GM12878 (cell line): ENCODE results near the gene GRIK1. TPM values are rescaled to one million over a fixed set of nuclear protein-coding genes. Genes with fewer than 3 reads are reported as not detected.

Experiments
- ATAC-seq: fragments of 200-7000 bp; cut with Tn5 transposase; 3 replicates; pipeline ENCODE4 v1.9.1; 2020; ENCODE audit warnings: mild to moderate bottlenecking, moderate library complexity
- BruUV-seq: library from RNA; stranded (reverse); fragments of 400-500 nt; replicated peaks from 2 replicates; lab custom pipeline; 2021; lab: Mats Ljungman, UMichigan
- CTCF ChIA-PET: fragments of 300-600 bp; sonication (Branson Sonifier 250); formaldehyde crosslinking; extraction: SDS; loops from one replicate; lab custom pipeline; 2021; ENCODE audit warnings: inconsistent platforms; lab: Yijun Ruan, JAX
- POLR2A ChIA-PET: fragments of 350-600 bp; formaldehyde crosslinking; extraction: SDS; loops from one replicate; lab custom pipeline; 2021; ENCODE audit warnings: inconsistent platforms; lab: Charles Lee
- RAD21 ChIA-PET: fragments of 300-600 bp; sonication (Branson Sonifier 250); formaldehyde crosslinking; loops from one replicate; lab custom pipeline; 2023; ENCODE audit warnings: antibody characterized with exemption; ENCODE audit not compliant: unreplicated experiment; lab: Charles Lee
- SMC1A ChIA-PET: fragments of 300-600 bp; sonication (Branson Sonifier 250); formaldehyde crosslinking; loops from one replicate; lab custom pipeline; 2023; ENCODE audit not compliant: unreplicated experiment, uncharacterized antibody; lab: Charles Lee
- DNase-seq: peaks from one replicate; pipeline ENCODE4 v3.0.0-alpha.2; 2011; ENCODE audit warnings: low read depth, low spot score
- FAIRE-seq: peaks from 3 replicates; lab custom pipeline; 2011; peaks lifted over from hg19 to GRCh38; lab: Jason Lieb, UNC
- H2AFZ ChIP-seq: 2 replicates; pipeline ENCODE4 v1.6.0; 2011; ENCODE audit warnings: low read depth, low read length, control low read depth; ENCODE audit not compliant: control insufficient read depth
- H3K27ac ChIP-seq: 2 replicates; pipeline ENCODE4 v1.5.1; 2011; ENCODE audit warnings: control low read depth; ENCODE audit not compliant: control insufficient read depth, insufficient read depth
- H3K27me3 ChIP-seq, 2 experiments: replicated peaks in 1 of 2; 2 replicates each; pipeline versions ENCODE4 v1.6.0 to v1.6.1; 2011; ENCODE audit warnings: low read length in 1 of 2; ENCODE audit not compliant: control insufficient read depth in 2 of 2, insufficient read depth in 2 of 2
- H3K36me3 ChIP-seq, 2 experiments: 2 replicates each; pipeline ENCODE4 v1.5.1; 2011; ENCODE audit warnings: low read length in 1 of 2; ENCODE audit not compliant: control insufficient read depth in 2 of 2, insufficient read depth in 2 of 2
- H3K4me1 ChIP-seq: 2 replicates; pipeline ENCODE4 v1.6.1; 2011; ENCODE audit warnings: mild to moderate bottlenecking, low read length, moderate library complexity, mixed read lengths; ENCODE audit not compliant: control insufficient read depth, insufficient read depth
- H3K4me2 ChIP-seq: 2 replicates; pipeline ENCODE4 v1.6.0; 2011; ENCODE audit warnings: control low read depth; ENCODE audit not compliant: control insufficient read depth, insufficient read depth
- H3K4me3 ChIP-seq: fragments of 200-600 bp; sonication (generic); 2 replicates; pipeline ENCODE4 v1.5.1; 2016
- H3K79me2 ChIP-seq: 2 replicates; pipeline ENCODE4 v1.6.0; 2011; ENCODE audit warnings: low read length; ENCODE audit not compliant: control insufficient read depth, insufficient read depth
- H3K9ac ChIP-seq: 2 replicates; pipeline ENCODE4 v1.8.0; 2011; ENCODE audit warnings: low read length, control low read depth, mixed read lengths; ENCODE audit not compliant: control insufficient read depth, insufficient read depth
- H3K9me3 ChIP-seq: replicated peaks from 3 replicates; pipeline ENCODE4 v1.5.1; 2011; ENCODE audit warnings: mild to moderate bottlenecking, low read length; ENCODE audit not compliant: control insufficient read depth, insufficient read depth
- H4K20me1 ChIP-seq: 2 replicates; pipeline ENCODE4 v1.6.0; 2011; ENCODE audit not compliant: control insufficient read depth, insufficient read depth
- HSF1 ChIP-seq: fragments of 150-350 bp; IDR thresholded peaks from 2 replicates; pipeline ENCODE4 v1.6.1; 2014; ENCODE audit warnings: mild to moderate bottlenecking, low read depth, low read length
- IRF5 ChIP-seq: fragments of 450-650 bp; IDR thresholded peaks from 2 replicates; pipeline ENCODE4 v1.6.1; 2017; ENCODE audit warnings: borderline replicate concordance
- MYC ChIP-seq: IDR thresholded peaks from 2 replicates; pipeline ENCODE4 v1.6.1; 2011; ENCODE audit warnings: mild to moderate bottlenecking, low read length, moderate library complexity, inconsistent platforms; ENCODE audit not compliant: insufficient read depth, insufficient replicate concordance, insufficient read length, severe bottlenecking
- NBN ChIP-seq: fragments of 450-650 bp; IDR thresholded peaks from 2 replicates; pipeline ENCODE4 v1.6.1; 2016
- POLR2AphosphoS5 ChIP-seq: IDR thresholded peaks from 2 replicates; pipeline ENCODE4 v1.6.1; 2011; ENCODE audit warnings: mild to moderate bottlenecking, low read length, inconsistent platforms
- RAD21 ChIP-seq: IDR thresholded peaks from 2 replicates; pipeline ENCODE4 v1.6.1; 2011; ENCODE audit warnings: mild to moderate bottlenecking, low read depth, low read length, moderate library complexity; ENCODE audit not compliant: insufficient read depth
- RFX5 ChIP-seq: IDR thresholded peaks from 2 replicates; pipeline ENCODE4 v1.6.1; 2011; ENCODE audit warnings: low read depth, low read length, improper control_type of control experiment
- ZNF622 ChIP-seq: fragments of 450-650 bp; IDR thresholded peaks from 2 replicates; pipeline ENCODE4 v1.6.1; 2017; ENCODE audit warnings: mild to moderate bottlenecking, inconsistent platforms
- WGBS: methylation state at CpG from one replicate; pipeline ENCODE4 v1.1.6; 2016; ENCODE audit warnings: low lambda C conversion rate; ENCODE audit not compliant: insufficient replicate concordance, insufficient coverage; ENCODE audit errors: missing lambda C conversion rate; 5-methylcytosine and 5-hydroxymethylcytosine counted together
- in situ Hi-C: fragments of 300-500 bp; cut with MboI; formaldehyde crosslinking; loops from 9 replicates; pipeline ENCODE4 v1.14.3; 2018; ENCODE audit warnings: mixed read lengths
- intact Hi-C: fragments of 100-400 bp; cut with micrococcal nuclease; formaldehyde crosslinking; loops from one replicate; pipeline ENCODE4 v1.14.2; 2022; ENCODE audit not compliant: unreplicated experiment
- polyA plus RNA-seq, 11 experiments: library from polyadenylated mRNA; depleted of rRNA in 4 of 11; unstranded in 6 of 11; stranded (reverse) in 5 of 11; fragments of >200 nt; fragmentation: Nextera tagmentation in 4 of 11; fragmentation: Illumina TruSeq in 1 of 11; extraction: Ambion mirVana in 4 of 11; extraction: Trizol in 1 of 11; gene quantifications; 1 replicate in 1 of 11; 2 replicates in 10 of 11; pipeline versions ENCODE4 v1.2.1 to v1.2.3, GENCODE V29; 2011 to 2016; ENCODE audit warnings: inconsistent platforms in 2 of 11, missing spikeins in 2 of 11, low read depth in 1 of 11
- total RNA-seq, 4 experiments: library from RNA; depleted of rRNA in 3 of 4; stranded (reverse); fragments of >200 nt in 3 of 4; fragmentation: Illumina TruSeq in 1 of 4; extraction: Trizol in 1 of 4; gene quantifications; 2 replicates each; pipeline versions ENCODE4 v1.2.1 to v1.2.3, GENCODE V29; 2013 to 2021
- TF ChIP-seq, protein P1 (sequence below): fragments of 450-650 bp; formaldehyde crosslinking; IDR thresholded peaks from 2 replicates; pipeline ENCODE4 v1.5.0; 2022; ENCODE audit warnings: mild to moderate bottlenecking, missing genetic modification characterization

Gene GRIK1
- total and polyA plus RNA-seq, 10 of the 15 experiments (the other 5 are each of a cell fraction or from before 2014, with no cell fraction given): 0.05 to 0.13 (median 0.09) TPM; not detected in 7

- Histone ChIP-seq H3K4me2 (no peak overlapping the region), H3K79me2 (no peaks in the 10 kb centered on the region), H3K4me3 (no peak overlapping the region), H3K9me3 (no peaks in the 10 kb centered on the region), H3K4me1 (no peaks in the 10 kb centered on the region), H3K36me3 (no peaks in the 10 kb centered on the region), H4K20me1 (no peaks in the 10 kb centered on the region), H3K27ac (no peak overlapping the region)
- FAIRE-seq (no peak), DNase-seq (no peak), ATAC-seq (no peak)
- ChIA-PET POLR2A (no interaction called here), CTCF (no interaction called here)
- TF ChIP-seq ZNF622: no peak
- no peak for TF ChIP-seq POLR2AphosphoS5
- no peak for TF ChIP-seq RFX5
- no peak for TF ChIP-seq MYC
- TF ChIP-seq HSF1: no peak
- TF ChIP-seq RAD21: no peak
- TF ChIP-seq, protein P1, sequence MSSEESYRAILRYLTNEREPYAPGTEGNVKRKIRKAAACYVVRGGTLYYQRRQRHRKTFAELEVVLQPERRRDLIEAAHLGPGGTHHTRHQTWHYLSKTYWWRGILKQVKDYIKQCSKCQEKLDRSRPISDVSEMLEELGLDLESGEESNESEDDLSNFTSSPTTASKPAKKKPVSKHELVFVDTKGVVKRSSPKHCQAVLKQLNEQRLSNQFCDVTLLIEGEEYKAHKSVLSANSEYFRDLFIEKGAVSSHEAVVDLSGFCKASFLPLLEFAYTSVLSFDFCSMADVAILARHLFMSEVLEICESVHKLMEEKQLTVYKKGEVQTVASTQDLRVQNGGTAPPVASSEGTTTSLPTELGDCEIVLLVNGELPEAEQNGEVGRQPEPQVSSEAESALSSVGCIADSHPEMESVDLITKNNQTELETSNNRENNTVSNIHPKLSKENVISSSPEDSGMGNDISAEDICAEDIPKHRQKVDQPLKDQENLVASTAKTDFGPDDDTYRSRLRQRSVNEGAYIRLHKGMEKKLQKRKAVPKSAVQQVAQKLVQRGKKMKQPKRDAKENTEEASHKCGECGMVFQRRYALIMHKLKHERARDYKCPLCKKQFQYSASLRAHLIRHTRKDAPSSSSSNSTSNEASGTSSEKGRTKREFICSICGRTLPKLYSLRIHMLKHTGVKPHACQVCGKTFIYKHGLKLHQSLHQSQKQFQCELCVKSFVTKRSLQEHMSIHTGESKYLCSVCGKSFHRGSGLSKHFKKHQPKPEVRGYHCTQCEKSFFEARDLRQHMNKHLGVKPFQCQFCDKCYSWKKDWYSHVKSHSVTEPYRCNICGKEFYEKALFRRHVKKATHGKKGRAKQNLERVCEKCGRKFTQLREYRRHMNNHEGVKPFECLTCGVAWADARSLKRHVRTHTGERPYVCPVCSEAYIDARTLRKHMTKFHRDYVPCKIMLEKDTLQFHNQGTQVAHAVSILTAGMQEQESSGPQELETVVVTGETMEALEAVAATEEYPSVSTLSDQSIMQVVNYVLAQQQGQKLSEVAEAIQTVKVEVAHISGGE (CRISPR knock-in tag): no peak
- TF ChIP-seq IRF5: no peak
- no peak for TF ChIP-seq NBN
- TF ChIP-seq, all 136 proteins: peak for 0
- H2AFZ ChIP-seq: no peak overlapping the region
- in situ Hi-C loops (no loop called here), intact Hi-C loops (no loop called here)
- ChIA-PET SMC1A (no interaction called here), RAD21 (no interaction called here)
- 26% methylated on average over 2 of the region's 2 CpGs for WGBS
- H3K9ac ChIP-seq: no peak overlapping the region
- no peaks in the 10 kb centered on the region for H3K27me3 ChIP-seq
- no TSS peak for BruUV-seq
These were observed 131.6 kb downstream of the GRIK1 start for GRCh38 chr21:29808153-29808552.
